ENCODE measurements around the gene SHROOM4. TPM values are rescaled to one million over a fixed set of nuclear protein-coding genes. Genes with fewer than 3 reads are reported as not detected.

Gene SHROOM4
- total RNA-seq, 1 donor from 2014 or later: 7.0 TPM

DNA sequence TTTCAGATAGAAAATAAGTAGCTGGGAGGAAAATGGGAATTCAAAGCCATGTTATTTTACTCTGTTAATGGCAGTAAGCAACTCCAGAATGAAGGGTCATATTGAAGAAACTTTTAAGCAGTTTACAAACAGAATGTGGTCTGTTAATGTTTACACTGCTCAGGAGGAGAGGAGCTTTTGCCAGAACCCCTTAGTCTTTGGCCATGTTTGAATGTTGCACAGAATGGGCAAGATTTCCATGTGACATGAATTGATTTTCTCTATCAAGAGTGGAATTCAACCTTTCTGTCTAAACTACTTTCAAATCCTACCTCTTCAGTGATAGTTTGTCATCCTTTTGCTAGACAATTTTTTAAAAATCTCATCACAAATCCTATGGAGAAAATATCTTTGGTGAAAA is 227.6 kb downstream of the SHROOM4 start:
- H3K4me2 ChIP-seq (ENCODE audit: low read length): no peak overlapping the region
- H3K4me3 Mint-ChIP-seq (ENCODE audit: unreplicated experiment): no peak overlapping the region
- no peak overlapping the region for H3K4me3 ChIP-seq (ENCODE audit: insufficient read depth, low read depth, low read length)
- no peak for FAIRE-seq
- no peaks in the 10 kb centered on the region for H3K27me3 Mint-ChIP-seq (ENCODE audit: low read depth, unreplicated experiment)
- H3K36me3 Mint-ChIP-seq (ENCODE audit: low read depth, unreplicated experiment): no peaks in the 10 kb centered on the region
- no peak for DNase-seq (ENCODE audit: low read depth)
- H3K9me3 ChIP-seq (ENCODE audit: insufficient read depth, low read depth, low read length): no peaks in the 10 kb centered on the region
- H3K36me3 ChIP-seq (ENCODE audit: insufficient read depth, low read length): no peaks in the 10 kb centered on the region
- no peaks in the 10 kb centered on the region for H3K4me1 ChIP-seq (ENCODE audit: insufficient read depth, low read length)
- H3K9me3 Mint-ChIP-seq (ENCODE audit: unreplicated experiment): no peaks in the 10 kb centered on the region
- no peak overlapping the region for H3K27ac ChIP-seq (ENCODE audit: low read depth, low read length)
- H2AFZ ChIP-seq (ENCODE audit: low read depth, low read length): no peak overlapping the region
- H3K27me3 ChIP-seq (ENCODE audit: insufficient read depth, low read length): no peaks in the 10 kb centered on the region
- no peak overlapping the region for H3K27ac Mint-ChIP-seq (ENCODE audit: unreplicated experiment)
- no peak for TF ChIP-seq EZH2 (IDR thresholded peaks at IDR 0.05; ENCODE audit: insufficient read depth, low read length)
- TF ChIP-seq, protein P1, sequence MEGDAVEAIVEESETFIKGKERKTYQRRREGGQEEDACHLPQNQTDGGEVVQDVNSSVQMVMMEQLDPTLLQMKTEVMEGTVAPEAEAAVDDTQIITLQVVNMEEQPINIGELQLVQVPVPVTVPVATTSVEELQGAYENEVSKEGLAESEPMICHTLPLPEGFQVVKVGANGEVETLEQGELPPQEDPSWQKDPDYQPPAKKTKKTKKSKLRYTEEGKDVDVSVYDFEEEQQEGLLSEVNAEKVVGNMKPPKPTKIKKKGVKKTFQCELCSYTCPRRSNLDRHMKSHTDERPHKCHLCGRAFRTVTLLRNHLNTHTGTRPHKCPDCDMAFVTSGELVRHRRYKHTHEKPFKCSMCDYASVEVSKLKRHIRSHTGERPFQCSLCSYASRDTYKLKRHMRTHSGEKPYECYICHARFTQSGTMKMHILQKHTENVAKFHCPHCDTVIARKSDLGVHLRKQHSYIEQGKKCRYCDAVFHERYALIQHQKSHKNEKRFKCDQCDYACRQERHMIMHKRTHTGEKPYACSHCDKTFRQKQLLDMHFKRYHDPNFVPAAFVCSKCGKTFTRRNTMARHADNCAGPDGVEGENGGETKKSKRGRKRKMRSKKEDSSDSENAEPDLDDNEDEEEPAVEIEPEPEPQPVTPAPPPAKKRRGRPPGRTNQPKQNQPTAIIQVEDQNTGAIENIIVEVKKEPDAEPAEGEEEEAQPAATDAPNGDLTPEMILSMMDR (IDR thresholded peaks at IDR 0.05; ENCODE audit: insufficient read depth, low read depth, low read length): no peak
- no peaks in the 10 kb centered on the region for H4K20me1 ChIP-seq (ENCODE audit: insufficient read depth, low read length)
- H3K4me1 Mint-ChIP-seq (ENCODE audit: low read depth, unreplicated experiment): no peaks in the 10 kb centered on the region
- no peaks in the 10 kb centered on the region for H3K79me2 ChIP-seq (ENCODE audit: insufficient read depth, low read length)
- H3K9ac ChIP-seq (ENCODE audit: low read length): no peak overlapping the region

DNA sequence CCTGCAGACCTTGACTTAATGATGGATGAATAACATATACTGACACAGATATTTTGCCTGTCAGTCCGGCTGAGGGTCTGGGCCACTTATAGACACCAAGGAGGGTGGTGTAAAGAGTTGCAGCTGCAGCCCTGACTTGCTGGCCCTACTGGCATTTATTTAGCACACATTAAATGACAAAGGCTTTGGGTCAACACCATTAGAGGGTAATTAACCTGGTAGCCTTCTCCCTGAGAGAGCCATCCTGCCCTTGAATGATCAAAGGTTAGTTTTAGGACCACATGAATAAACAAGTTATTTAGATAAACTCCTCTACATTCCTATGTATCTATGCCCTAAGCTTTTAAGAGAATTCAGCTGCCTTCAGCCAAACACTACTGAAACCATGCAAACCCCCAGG is 232.6 kb downstream of the SHROOM4 start:
- H3K4me1 Mint-ChIP-seq (ENCODE audit: low read depth, unreplicated experiment): peaks cover 3% of the 10 kb centered on the region
- no peak overlapping the region for H3K27ac Mint-ChIP-seq (ENCODE audit: unreplicated experiment)
- no peak overlapping the region for H3K4me3 Mint-ChIP-seq (ENCODE audit: unreplicated experiment)
- DNase-seq (ENCODE audit: low read depth): no peak
- Histone ChIP-seq H3K9me3 (ENCODE audit: insufficient read depth, low read depth, low read length) (no peaks in the 10 kb centered on the region), H3K4me3 (ENCODE audit: insufficient read depth, low read depth, low read length) (no peak overlapping the region), H3K79me2 (ENCODE audit: insufficient read depth, low read length) (no peaks in the 10 kb centered on the region), H4K20me1 (ENCODE audit: insufficient read depth, low read length) (no peaks in the 10 kb centered on the region), H3K9ac (ENCODE audit: low read length) (no peak overlapping the region), H3K27me3 (ENCODE audit: insufficient read depth, low read length) (no peaks in the 10 kb centered on the region), H3K27ac (ENCODE audit: low read depth, low read length) (no peak overlapping the region), H3K36me3 (ENCODE audit: insufficient read depth, low read length) (no peaks in the 10 kb centered on the region), H3K4me2 (ENCODE audit: low read length) (no peak overlapping the region), H2AFZ (ENCODE audit: low read depth, low read length) (no peak overlapping the region), H3K4me1 (ENCODE audit: insufficient read depth, low read length) (no peaks in the 10 kb centered on the region)
- H3K27me3 Mint-ChIP-seq (ENCODE audit: low read depth, unreplicated experiment): no peaks in the 10 kb centered on the region
- H3K9me3 Mint-ChIP-seq (ENCODE audit: unreplicated experiment): no peaks in the 10 kb centered on the region
- no peaks in the 10 kb centered on the region for H3K36me3 Mint-ChIP-seq (ENCODE audit: low read depth, unreplicated experiment)
- no peak for FAIRE-seq
- TF ChIP-seq, protein P1 (IDR thresholded peaks at IDR 0.05; ENCODE audit: insufficient read depth, low read depth, low read length): no peak
- no peak for TF ChIP-seq EZH2 (IDR thresholded peaks at IDR 0.05; ENCODE audit: insufficient read depth, low read length)

DNA sequence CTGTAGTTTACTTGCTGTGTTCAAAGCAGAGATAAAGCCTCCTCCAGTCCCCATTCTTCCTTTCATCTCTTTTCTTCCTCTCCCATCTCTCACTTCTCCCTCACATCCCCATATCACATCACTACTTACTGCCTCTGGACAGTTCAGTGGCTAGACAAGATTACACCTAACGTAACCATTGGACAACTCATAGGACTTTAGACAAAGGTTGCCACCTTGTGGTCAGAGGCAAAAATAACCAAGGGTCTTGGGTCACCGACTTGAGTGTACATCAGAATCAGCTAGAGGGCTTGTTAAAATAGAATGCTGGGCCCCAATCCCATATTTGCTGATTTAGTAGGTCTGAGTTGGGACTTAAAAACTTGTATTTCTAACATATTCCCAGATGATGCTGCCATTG is 234.0 kb downstream of the SHROOM4 start:
- H3K4me2 ChIP-seq (ENCODE audit: low read length): no peak overlapping the region
- FAIRE-seq: peak; percentile 88
- H3K27ac ChIP-seq (ENCODE audit: low read depth, low read length): no peak overlapping the region
- no peaks in the 10 kb centered on the region for H3K79me2 ChIP-seq (ENCODE audit: insufficient read depth, low read length)
- H3K27me3 ChIP-seq (ENCODE audit: insufficient read depth, low read length): no peaks in the 10 kb centered on the region
- H2AFZ ChIP-seq (ENCODE audit: low read depth, low read length): no peak overlapping the region
- H3K9ac ChIP-seq (ENCODE audit: low read length): no peak overlapping the region
- H3K4me3 ChIP-seq (ENCODE audit: insufficient read depth, low read depth, low read length): no peak overlapping the region
- H3K27ac Mint-ChIP-seq (ENCODE audit: unreplicated experiment): no peak overlapping the region
- no peak overlapping the region for H3K4me3 Mint-ChIP-seq (ENCODE audit: unreplicated experiment)
- no peaks in the 10 kb centered on the region for H3K36me3 ChIP-seq (ENCODE audit: insufficient read depth, low read length)
- H3K27me3 Mint-ChIP-seq (ENCODE audit: low read depth, unreplicated experiment): no peaks in the 10 kb centered on the region
- H4K20me1 ChIP-seq (ENCODE audit: insufficient read depth, low read length): no peaks in the 10 kb centered on the region
- no peaks in the 10 kb centered on the region for H3K9me3 ChIP-seq (ENCODE audit: insufficient read depth, low read depth, low read length)
- H3K9me3 Mint-ChIP-seq (ENCODE audit: unreplicated experiment): no peaks in the 10 kb centered on the region
- DNase-seq (ENCODE audit: low read depth): peak; percentile 22
- TF ChIP-seq, protein P1 (IDR thresholded peaks at IDR 0.05; ENCODE audit: insufficient read depth, low read depth, low read length): peak; percentile 38
- TF ChIP-seq EZH2 (IDR thresholded peaks at IDR 0.05; ENCODE audit: insufficient read depth, low read length): no peak
- H3K36me3 Mint-ChIP-seq (ENCODE audit: low read depth, unreplicated experiment): no peaks in the 10 kb centered on the region
- peaks cover 3% of the 10 kb centered on the region for H3K4me1 Mint-ChIP-seq (ENCODE audit: low read depth, unreplicated experiment)
- H3K4me1 ChIP-seq (ENCODE audit: insufficient read depth, low read length): no peaks in the 10 kb centered on the region

All from astrocyte (in vitro differentiated cells and primary cell).